ENCODE data around the gene MAD1L1.

- no peak for TF ChIP-seq GATA2 (IDR thresholded peaks at IDR 0.05; ENCODE audit: low read depth, low read length)
- TF ChIP-seq GATA3 (IDR thresholded peaks at IDR 0.05; ENCODE audit: low read depth, low read length): no peak
Measured at GRCh38 chr7:1867370-1868260, 365.1 kb downstream of the MAD1L1 start.
